Anterior cingulate cortex (tissue), 58 donors: ENCODE results near the gene DEUP1.
A peak's percentile ranks its signal among the peaks of the same experiment; 100 is the strongest.
"Not testable (repeated sequence)": the region's sequence is repeated elsewhere in the genome, so short reads cannot be mapped to it uniquely, and the experiment has no call there.

ENCODE experiments used
- DNase-seq, 58 donors: peaks; one replicate each; lab custom pipeline; 2025; lab: John Stamatoyannopoulos, UW

The DEUP1 gene

GRCh38 chr11:93348930-93349329 lies 18.4 kb downstream of the DEUP1 start:
- DNase-seq: no peak

GRCh38 chr11:93350835-93351234 lies 20.3 kb downstream of the DEUP1 start:
- DNase-seq: no peak

- DNase-seq: no peak
Observed at GRCh38 chr11:93359396-93359795, 28.9 kb downstream of the DEUP1 start.

- no peak for DNase-seq
Observed at GRCh38 chr11:93361435-93361834, 30.9 kb downstream of the DEUP1 start.

DNA sequence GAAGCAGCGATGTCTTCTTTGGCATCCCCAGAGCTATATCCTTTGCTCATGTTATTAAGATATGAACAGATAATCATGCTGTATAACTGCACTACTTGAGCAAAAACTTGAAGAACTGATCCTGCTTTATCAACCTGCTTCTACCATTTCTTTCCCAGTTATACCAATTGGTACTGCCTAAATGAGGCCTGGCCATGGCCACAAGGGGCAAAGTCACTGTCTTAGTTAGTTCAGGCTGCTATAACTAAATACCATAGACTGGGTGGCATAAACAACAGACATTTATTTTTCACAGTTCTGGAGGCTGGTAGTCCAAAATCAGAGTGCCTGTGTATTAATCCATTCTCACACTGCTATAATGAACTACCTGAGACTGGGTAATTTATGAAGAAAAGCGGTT lies 37.5 kb downstream of the DEUP1 start:
- DNase-seq: no peak

DNA sequence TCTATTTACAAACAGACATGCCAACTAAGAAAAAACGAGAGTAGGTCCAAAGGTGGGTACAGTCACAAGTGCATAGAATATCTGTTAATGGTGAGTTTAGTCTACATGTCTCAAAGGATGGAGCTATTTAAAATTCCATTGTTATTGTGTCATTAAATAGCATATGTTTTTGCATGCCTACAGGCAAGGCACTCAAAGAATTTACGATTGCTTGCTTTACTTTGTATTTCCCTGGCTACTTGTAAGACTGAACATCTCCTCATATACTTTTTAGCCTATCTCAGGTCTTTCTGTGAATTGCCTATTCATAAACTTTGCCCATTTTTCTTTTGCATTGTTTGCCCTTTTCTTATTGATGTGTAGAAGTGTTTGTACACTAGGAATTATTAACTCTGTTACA lies 39.7 kb downstream of the DEUP1 start:
- no peak for DNase-seq

- DNase-seq: no peak
Observed at GRCh38 chr11:93389737-93390136, 59.2 kb downstream of the DEUP1 start.

DNA sequence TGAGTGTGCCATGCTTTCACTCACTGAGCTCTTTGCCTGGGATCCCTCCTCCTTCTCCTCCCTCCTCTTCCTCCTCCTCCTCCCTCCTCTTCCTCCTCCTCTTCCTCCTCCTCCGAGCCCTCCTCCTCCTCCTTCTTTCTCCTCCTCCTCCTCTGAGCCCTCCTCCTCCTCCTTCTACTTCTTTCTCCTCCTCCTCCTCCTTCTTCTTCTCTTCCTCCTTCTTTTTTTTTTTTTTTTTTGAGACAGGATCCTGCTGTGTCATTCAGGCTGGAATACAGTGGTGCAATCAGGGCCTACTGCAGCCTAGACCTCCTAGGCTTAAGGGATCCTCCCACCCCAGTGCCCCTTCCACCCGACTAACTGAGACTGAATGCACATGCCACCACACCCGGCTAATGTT lies 62.3 kb downstream of the DEUP1 start:
- no peak for DNase-seq

DNA sequence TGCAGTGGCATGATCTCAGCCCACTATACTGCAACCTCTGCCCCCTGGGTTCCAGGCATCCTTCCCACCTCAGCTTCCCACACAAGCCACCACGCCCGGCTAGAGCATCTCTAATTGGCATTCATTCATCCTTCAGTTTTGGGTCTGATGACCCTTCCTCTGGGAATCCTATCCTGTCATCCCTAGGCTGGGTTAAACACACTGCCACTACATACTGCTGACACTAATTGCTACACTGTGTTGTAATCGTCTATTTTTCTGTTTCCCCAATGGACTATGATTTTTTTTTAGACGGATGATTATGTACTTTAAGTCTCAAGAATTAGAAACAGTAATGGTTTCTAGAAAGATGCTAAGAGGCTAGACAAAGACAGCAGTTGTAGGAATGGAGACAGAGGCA lies 62.8 kb downstream of the DEUP1 start:
- no peak for DNase-seq

GRCh38 chr11:93394488-93394887 lies 63.9 kb downstream of the DEUP1 start:
- no peak for DNase-seq

DNA sequence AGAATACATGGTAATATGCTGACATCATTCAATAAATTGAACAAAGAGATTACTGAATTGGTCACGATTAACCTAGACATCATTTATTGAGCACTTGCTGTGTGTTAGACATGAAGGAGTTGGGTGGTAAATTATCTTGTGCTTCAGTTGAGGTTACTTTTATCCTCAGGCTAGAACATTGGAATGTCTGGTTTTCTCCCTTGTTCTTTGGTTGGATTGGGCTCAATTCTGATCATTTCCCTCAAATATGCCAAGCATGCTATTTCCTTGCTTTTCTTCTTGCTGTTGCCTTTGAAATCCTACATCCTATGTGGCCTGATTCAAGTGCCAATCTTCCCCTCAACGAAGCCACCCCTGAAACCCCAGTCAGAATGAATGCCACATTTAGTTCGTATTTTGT lies 65.8 kb downstream of the DEUP1 start:
- DNase-seq: no peak

GRCh38 chr11:93403930-93404329 lies 73.4 kb downstream of the DEUP1 start:
- DNase-seq: no peak

DNA sequence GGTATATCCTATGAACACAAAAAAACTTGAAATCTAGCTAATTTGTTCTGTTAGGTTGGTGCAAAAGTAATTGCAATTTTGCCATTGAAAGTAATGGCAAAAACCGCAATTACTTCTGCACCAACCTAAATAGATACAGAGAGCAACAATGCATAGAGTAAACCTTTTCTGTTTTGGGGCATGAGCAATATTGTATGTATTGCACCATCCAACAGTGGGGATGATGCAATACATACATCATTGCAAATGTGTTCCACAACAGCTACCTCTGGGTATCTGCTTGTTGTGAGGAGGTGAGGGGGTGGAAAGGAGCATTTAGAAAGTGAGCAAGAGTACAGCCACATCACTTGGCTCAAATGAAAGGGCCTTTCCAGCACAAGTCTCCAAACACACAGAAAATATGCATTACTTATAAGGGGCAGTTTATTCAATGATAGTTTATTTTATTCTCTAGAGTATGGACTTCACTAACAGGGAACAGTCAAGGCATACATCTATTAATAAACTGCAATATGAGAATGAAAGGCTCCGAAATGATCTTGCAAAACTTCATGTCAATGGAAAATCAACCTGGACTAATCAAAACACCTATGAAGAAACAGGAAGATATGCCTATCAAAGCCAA lies 77.3 kb downstream of the DEUP1 start:
- no peak for DNase-seq

GRCh38 chr11:93410441-93410840 lies 79.9 kb downstream of the DEUP1 start:
- DNase-seq: no peak

DNA sequence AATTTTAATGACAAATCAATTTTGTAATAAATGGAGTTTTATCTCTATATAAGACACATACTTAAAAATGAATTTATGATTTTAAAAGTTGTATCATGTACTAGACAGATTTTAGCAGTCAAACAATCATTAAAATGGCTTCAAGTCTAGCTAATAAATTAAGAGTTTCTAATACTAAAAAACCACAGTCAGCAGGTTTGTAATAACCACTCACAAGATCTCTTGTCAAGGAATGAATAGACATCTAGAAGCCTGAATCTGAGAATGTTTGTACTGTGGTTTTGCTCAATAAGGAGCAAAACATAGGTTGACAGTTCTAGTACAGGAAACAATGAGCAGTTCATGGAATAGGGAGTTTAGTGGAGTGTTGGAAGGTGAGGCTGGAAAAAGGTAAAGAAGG lies 81.2 kb downstream of the DEUP1 start:
- no peak for DNase-seq

DNA sequence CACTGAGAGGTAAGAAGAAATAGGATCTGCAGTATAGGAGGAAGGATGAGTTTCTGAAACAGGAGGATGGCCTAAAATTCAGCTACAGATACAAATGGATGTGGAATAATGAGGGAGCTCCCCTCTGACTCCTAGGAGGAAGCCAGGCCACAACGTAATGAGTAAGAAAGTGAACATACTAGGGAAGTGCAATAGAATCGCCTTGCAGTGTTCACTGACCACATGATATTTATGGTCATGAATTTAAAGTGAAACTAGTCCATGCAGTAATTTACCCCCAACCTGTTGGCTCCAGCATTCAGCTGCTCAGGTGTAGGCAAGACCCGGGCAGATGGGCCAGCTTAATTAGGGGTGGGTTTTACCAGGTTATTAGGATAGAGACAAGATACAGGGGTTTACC lies 101.7 kb downstream of the DEUP1 start:
- DNase-seq: no peak

DNA sequence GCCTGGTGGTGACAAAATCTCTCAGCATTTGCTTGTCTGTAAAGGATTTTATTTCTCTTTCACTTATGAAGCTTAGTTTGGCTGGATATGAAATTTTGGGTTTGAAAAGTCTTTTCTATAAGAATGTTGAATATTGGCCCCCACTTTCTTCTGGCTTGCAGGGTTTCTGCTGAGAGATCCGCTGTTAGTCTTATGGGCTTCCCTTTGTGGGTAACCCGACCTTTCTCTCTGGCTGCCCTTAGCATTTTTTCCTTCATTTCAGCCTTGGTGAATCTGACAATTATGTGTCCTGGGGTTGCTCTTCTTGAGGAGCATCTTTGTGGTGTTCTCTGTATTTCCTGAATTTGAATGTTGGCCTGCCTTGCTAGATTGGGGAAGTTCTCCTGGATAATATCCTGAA lies 112.7 kb downstream of the DEUP1 start:
- not testable (repeated sequence) for DNase-seq

DNA sequence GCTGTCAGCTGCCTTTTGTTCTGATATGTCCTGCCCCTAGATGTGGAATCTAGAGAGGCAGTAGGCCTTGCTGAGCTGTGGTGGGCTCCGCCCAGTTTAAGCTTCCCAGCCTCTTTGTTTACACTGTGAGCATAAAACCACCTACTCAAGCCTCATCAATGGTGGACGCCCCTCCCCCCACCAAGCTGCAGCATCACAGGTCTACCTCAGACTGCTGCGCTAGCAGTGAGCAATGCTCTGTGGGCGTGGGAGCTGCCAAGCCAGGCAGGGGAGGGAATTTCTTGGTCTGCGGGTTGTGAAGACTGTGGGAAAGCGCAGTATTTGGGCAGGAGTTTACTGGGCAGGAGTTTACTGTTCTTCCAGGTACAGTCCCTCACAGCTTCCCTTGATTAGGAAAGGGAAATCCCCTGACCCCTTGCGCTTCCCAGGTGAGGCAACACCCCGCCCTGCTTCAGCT lies 114.1 kb downstream of the DEUP1 start:
- DNase-seq: peak in 1 of 58 donors; percentile 0

DNA sequence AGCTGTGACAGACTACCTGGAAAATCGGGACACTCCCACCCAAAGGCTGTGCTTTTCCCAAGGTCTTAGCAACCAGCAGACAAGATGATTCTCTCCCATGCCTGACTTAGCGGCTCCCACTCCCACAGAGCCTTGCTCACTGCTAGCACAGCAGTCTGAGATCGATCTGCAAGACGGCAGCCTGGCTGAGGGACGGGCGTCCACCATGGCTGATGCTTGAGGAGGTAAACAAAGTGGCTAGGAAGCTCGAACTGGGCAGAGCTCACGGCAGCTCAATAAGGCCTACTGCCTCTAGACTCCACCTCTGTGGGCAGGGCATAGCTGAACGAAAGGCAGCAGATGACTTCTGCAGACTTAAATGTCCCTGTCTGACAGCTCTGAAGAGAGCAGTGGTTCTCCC lies 127.7 kb downstream of the DEUP1 start:
- no peak for DNase-seq

DNA sequence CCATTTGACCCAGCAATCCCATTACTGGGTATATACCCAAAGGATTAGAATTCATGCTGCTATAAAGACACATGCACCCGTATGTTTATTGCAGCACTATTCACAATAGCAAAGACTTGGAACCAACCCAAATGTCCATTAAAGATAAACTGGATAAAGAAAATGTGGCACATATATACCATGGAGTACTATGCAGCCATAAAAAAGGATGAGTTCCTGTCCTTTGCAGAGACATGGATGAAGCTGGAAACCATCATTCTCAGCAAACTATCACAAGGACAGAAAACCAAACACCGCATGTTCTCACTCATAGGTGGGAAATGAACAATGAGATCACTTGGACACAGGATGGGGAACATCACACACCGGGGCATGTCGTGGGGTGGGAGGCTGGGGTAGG lies 133.1 kb downstream of the DEUP1 start:
- DNase-seq: not testable (repeated sequence)

GRCh38 chr11:93464927-93465540 lies 134.5 kb downstream of the DEUP1 start:
- no peak for DNase-seq

- DNase-seq: no peak
Observed at GRCh38 chr11:93467054-93467453, 136.5 kb downstream of the DEUP1 start.

GRCh38 chr11:93468290-93468689 lies 137.7 kb downstream of the DEUP1 start:
- no peak for DNase-seq
